Measurements from ENCODE around the gene CGA.
"Not testable (repeated sequence)": the region's sequence is repeated elsewhere in the genome, so short reads cannot be mapped to it uniquely, and the experiment has no call there.

The CGA gene

DNA sequence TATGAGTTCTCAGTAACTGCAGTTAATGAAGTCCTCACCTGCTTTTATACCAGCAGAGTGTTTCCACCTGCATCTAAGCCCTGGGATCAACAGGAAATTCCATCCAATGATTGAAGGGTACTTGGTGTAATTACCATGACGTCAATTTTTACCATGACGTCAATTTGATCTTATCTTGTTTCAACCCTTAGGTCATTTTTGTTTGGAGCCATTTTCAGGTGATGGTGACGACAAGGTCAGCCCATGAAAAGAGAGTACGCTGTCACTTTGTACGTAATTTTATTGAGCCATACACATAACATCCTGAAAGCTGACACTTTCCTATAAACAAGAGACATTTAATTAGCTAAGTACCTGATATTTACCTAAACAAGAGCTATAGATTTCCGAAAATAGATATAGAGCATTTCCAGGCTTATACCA is at the start of gene CGA:
CGA (minus strand) TSS at position 20 of the 423 bp plus-strand sequence. CDS start 6,906 bp downstream, outside the sequence.
- Mint-ChIP-seq H3K4me3 (no peak within 1 kb of the TSS), H3K27ac (no peak within 1 kb of the TSS), H3K27me3 (peaks cover 7% of the 10 kb centered on the region), H3K36me3 (no peaks in the 10 kb centered on the region), H3K9me3 (ENCODE audit: low read depth) (no peaks in the 10 kb centered on the region), H3K4me1 (ENCODE audit: low read depth) (no peaks in the 10 kb centered on the region)

DNA sequence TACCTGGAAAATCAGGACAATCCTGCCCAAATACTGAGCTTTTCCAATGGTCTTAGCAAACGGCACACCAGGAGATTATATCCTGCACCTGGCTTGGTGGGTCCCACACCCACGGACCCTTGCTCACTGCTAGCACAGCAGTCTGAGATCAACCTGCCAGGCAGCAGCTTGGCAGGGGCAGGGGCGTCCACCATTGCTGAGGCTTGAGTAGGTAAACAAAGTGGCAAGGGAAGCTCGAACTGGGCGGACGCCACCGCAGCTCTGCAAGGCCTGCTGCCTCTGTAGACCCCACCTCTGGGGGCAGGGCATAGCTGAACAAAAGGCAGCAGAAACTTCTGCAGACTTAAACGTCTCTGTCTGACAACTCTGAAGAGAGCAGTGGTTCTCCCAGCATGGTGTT is 45.0 kb upstream of the CGA start:
- H3K27ac Mint-ChIP-seq; H3K4me1 Mint-ChIP-seq (ENCODE audit: low read depth); H3K36me3 Mint-ChIP-seq; H3K9me3 Mint-ChIP-seq (ENCODE audit: low read depth); H3K4me3 Mint-ChIP-seq; H3K27me3 Mint-ChIP-seq: not testable (repeated sequence)

DNA sequence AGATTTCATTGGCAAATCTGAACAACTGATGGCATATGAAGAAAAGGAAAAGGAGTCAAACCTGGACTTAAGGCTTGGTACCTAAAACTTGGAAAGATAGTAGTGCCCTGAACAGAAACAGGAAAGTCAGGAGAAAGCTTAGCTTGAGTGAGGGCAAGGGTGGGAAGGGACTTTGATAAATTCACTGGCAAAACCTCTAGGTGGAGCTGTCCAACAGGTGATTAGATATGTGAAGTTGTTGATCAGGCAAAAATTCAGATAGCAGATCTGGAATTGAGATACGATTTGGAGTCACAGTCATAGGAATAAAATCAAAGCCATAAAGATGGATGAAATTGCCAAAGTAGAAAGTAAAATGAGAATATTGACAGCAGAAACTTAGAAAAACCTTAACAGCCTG is 44.3 kb upstream of the CGA start:
- peaks cover 7% of the 10 kb centered on the region for H3K27me3 Mint-ChIP-seq
- H3K36me3 Mint-ChIP-seq = no peaks in the 10 kb centered on the region

DNA sequence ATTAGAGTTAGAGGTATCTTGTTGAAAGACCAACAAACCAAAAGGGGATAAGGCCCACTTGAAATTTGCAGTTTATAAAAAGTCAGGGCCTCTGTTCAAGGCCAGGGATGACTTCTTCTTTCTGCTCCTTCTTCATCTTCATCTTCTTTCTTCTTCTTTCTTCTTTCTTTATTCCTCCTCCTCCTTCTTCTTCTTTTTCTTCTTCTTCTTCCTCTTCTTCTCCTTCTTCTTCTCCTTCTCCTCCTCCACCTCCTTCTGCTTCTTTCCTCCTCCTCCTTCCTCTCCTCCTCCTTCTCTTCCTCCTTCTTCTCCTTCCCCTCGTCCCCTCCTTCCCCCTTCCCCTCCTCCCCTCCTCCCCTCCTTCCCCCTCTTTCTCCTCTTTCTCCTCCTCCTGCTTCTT is 42.1 kb upstream of the CGA start:
- Mint-ChIP-seq H3K4me3 (no peak overlapping the region), H3K36me3 (no peaks in the 10 kb centered on the region), H3K27ac (no peak overlapping the region), H3K4me1 (ENCODE audit: low read depth) (peaks cover 1% of the 10 kb centered on the region), H3K27me3 (peaks cover 3% of the 10 kb centered on the region), H3K9me3 (ENCODE audit: low read depth) (no peaks in the 10 kb centered on the region)

More for the DNA sequence above, 44.3 kb upstream of the CGA start:
- no peak overlapping the region for H3K4me3 Mint-ChIP-seq
- H3K4me1 Mint-ChIP-seq (ENCODE audit: low read depth) = peaks cover 1% of the 10 kb centered on the region
- no peak overlapping the region for H3K27ac Mint-ChIP-seq
- no peaks in the 10 kb centered on the region for H3K9me3 Mint-ChIP-seq (ENCODE audit: low read depth)

DNA sequence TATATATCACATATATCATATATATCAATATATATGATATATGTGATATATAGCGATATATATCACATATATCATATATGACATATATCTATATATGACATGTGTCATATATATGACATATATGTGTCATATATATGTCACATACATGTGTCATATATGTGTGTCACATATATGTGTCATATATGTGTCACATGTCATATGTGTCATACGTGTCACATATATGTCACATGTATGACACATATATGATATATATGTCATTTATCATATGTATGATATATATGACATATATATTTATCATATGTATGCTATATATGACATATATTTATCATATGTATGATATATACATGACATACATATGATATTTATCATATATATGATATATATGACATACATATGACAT is 32.8 kb upstream of the CGA start:
- H3K4me3 Mint-ChIP-seq = no peak overlapping the region
- H3K27me3 Mint-ChIP-seq = peaks cover 12% of the 10 kb centered on the region
- H3K36me3 Mint-ChIP-seq = no peaks in the 10 kb centered on the region
- no peaks in the 10 kb centered on the region for H3K9me3 Mint-ChIP-seq (ENCODE audit: low read depth)
- H3K4me1 Mint-ChIP-seq (ENCODE audit: low read depth) = no peaks in the 10 kb centered on the region
- no peak overlapping the region for H3K27ac Mint-ChIP-seq

DNA sequence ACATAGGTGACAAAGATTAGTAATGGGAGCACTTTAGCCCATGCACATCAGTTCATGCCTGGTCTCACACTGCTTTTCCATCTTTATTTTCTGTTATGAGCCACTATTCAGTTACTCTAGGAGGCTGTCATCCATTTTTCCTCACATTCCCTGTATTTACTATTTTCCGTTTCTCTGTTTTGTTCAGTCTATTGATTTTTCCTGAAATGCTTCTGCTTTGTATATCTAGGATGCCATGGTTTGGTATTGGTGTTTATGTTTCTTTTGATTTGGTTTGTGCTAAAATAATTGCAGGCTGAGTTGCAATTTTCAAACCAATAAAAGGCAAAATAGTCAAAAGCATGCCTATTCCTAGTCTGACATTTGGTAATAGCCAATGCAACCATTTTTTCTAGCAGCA is 31.6 kb upstream of the CGA start:
- Mint-ChIP-seq H3K36me3 (no peaks in the 10 kb centered on the region), H3K27me3 (peaks cover 20% of the 10 kb centered on the region), H3K9me3 (ENCODE audit: low read depth) (no peaks in the 10 kb centered on the region), H3K4me1 (ENCODE audit: low read depth) (no peaks in the 10 kb centered on the region), H3K27ac (no peak overlapping the region), H3K4me3 (no peak overlapping the region)

DNA sequence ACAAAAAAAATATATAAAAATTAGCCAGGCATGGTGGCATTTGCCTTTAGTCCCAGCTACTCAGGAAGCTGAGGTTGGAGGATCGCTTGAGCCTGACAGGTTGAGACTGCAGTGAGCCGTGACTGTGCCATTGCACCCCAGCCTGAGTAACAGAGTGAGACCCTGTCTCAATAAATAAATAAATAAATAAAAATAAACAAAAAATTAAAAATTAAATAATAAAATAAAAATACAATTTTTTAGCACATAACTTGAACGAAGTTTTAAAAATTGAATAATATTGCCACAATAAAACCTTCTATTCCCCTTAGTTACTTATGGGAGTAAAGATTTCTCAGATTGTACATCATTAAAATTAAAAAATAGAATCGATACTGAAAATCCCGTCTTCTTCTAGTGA is 29.2 kb upstream of the CGA start:
- peaks cover 23% of the 10 kb centered on the region for H3K27me3 Mint-ChIP-seq
- H3K36me3 Mint-ChIP-seq = no peaks in the 10 kb centered on the region

DNA sequence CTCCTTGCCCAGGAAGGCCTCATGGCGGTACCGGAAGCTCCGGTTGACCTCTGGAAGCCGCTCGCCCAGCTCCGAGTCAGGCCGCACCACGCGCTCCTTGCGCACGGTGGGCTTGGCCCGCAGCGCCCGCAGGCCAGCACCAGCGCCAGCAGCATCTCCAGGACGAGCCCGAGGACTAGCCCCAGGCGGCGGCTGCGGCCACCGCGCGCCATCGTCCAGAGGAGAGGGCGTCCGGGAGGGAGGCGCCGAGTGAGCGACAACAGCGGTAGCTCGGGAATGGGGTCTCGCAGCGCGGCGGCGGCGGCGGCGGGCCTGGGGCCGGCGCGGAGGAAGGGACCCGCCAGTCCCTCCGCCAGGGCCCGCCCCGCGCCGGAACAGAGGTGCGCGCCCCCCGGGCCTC is 27.6 kb upstream of the CGA start:
- no peak overlapping the region for H3K27ac Mint-ChIP-seq
- H3K9me3 Mint-ChIP-seq (ENCODE audit: low read depth) = no peaks in the 10 kb centered on the region
- no peak overlapping the region for H3K4me3 Mint-ChIP-seq
- H3K4me1 Mint-ChIP-seq (ENCODE audit: low read depth) = no peaks in the 10 kb centered on the region
- H3K36me3 Mint-ChIP-seq = no peaks in the 10 kb centered on the region
- peaks cover 23% of the 10 kb centered on the region for H3K27me3 Mint-ChIP-seq

More for the DNA sequence above, 29.2 kb upstream of the CGA start:
- H3K27ac Mint-ChIP-seq = no peak overlapping the region
- H3K9me3 Mint-ChIP-seq (ENCODE audit: low read depth) = no peaks in the 10 kb centered on the region
- no peaks in the 10 kb centered on the region for H3K4me1 Mint-ChIP-seq (ENCODE audit: low read depth)
- H3K4me3 Mint-ChIP-seq = no peak overlapping the region

DNA sequence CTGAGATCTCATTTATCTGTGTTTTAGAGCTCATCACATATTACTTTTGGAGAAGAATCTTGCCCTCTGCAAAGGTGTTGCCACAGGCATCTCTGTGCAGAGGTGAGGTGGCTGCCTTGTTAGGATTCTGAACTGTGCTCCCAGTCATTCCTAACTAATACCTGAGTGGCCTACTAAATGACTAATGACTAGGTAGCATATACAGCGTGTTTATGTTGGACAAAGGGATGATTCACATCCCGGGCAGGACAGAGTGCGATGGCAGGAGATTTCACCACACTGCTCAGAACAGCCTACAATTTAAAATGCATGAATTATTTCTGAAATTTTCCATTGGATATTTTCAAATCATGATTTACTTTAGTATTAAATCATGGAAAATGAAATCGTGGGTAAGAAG is 23.1 kb upstream of the CGA start:
- Mint-ChIP-seq H3K36me3 (no peaks in the 10 kb centered on the region), H3K4me1 (ENCODE audit: low read depth) (no peaks in the 10 kb centered on the region), H3K4me3 (no peak overlapping the region), H3K27ac (no peak overlapping the region), H3K27me3 (peaks cover 15% of the 10 kb centered on the region), H3K9me3 (ENCODE audit: low read depth) (no peaks in the 10 kb centered on the region)

DNA sequence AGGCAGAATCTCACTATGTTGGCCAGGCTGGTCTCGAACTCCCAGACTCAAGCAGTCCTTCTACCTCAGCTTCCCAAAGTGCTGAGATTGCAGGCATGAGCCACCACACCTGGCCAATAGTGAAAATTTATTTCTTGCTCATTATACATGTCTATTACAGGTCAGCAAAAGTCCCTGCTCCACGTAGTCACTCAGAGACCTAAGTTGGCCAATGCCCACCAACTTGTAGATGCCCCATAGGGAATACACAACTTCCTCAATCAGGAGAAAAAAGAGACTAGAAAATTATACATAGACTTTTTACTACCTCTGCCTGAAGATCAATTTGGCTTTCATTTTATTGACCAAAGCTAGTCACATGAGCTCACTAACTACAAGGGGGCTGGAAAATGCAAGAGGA is 22.0 kb upstream of the CGA start:
- Mint-ChIP-seq H3K9me3 (ENCODE audit: low read depth) (no peaks in the 10 kb centered on the region), H3K36me3 (no peaks in the 10 kb centered on the region), H3K27me3 (peaks cover 9% of the 10 kb centered on the region), H3K4me3 (no peak overlapping the region), H3K4me1 (ENCODE audit: low read depth) (no peaks in the 10 kb centered on the region), H3K27ac (no peak overlapping the region)

DNA sequence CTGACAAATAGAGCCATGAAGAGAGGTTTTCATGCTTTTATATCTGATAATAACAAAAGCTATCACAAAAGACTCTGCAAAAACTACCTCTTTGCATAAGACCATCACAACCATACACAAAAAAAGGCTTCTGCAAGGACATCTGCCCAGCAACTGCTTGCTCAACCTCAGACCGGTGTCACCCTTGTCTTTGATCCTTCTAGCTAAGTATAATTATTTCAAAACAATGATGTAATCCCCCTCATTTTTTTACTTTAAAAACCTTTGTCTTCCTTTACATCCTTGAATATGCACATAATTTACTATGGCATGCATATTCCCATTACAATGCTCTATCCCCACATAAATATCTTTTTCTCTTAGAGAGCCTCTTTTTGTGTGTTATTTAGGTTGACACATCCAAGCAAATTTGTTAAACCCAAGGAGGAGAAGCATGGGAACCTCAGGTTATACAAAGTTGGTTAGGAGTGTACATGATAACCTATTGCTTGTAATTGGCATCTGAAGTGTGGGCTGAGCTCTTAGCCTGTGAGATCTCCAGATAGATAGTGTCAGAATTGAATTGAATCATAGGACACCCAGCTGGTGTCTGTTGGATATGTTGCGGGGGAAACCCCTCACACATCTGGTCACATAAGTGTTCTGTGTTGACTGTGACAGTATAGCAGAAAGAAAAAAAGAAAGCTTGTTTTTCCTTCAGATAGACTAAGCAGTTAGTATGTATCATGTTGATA is 20.7 kb upstream of the CGA start:
- Mint-ChIP-seq H3K27ac (no peak overlapping the region), H3K9me3 (ENCODE audit: low read depth) (no peaks in the 10 kb centered on the region), H3K4me3 (no peak overlapping the region), H3K27me3 (peaks cover 7% of the 10 kb centered on the region), H3K36me3 (no peaks in the 10 kb centered on the region), H3K4me1 (ENCODE audit: low read depth) (no peaks in the 10 kb centered on the region)

DNA sequence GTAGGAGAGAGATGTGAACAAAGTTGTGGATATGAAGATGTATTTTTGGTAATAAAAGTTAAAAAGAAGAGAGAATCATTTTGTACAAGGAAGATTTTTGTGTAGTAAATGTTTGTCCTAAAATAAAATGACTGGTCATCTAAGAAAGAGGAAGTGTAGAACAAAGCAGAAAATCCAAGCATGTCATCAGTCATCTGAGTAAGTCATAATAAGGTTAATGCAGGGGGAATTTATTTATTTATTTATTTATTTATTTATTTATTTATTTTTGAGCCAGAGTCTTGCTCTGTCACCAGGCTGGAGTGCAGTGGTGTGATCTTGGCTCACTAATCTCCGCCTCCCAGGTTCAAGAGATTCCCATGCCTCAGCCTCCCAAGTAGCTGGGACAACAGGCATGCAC is 15.7 kb upstream of the CGA start:
- no peak overlapping the region for H3K27ac Mint-ChIP-seq
- H3K36me3 Mint-ChIP-seq = no peaks in the 10 kb centered on the region
- H3K9me3 Mint-ChIP-seq (ENCODE audit: low read depth) = no peaks in the 10 kb centered on the region
- H3K27me3 Mint-ChIP-seq = peaks cover 9% of the 10 kb centered on the region
- no peak overlapping the region for H3K4me3 Mint-ChIP-seq
- no peaks in the 10 kb centered on the region for H3K4me1 Mint-ChIP-seq (ENCODE audit: low read depth)

DNA sequence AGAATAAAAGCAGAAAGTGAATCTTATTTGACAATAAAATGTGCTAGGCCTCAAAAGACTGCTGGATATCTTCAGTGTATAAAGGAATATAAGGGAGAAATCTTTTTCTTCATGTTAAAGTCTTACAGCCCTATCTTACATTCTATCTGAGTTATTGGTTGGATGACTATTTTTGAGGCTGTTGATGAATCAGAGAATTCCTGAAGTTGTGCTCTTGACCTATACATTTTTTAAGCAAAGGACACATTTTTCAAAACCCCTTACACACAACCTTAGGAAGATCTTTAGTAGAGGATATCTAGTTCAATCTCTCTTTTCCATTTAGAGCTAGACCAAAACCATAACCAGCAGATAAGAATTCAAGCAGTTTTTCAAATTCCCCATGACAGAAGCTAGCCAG is 10.9 kb upstream of the CGA start:
- H3K36me3 Mint-ChIP-seq = no peaks in the 10 kb centered on the region
- peaks cover 7% of the 10 kb centered on the region for H3K27me3 Mint-ChIP-seq
- no peaks in the 10 kb centered on the region for H3K4me1 Mint-ChIP-seq (ENCODE audit: low read depth)
- no peaks in the 10 kb centered on the region for H3K9me3 Mint-ChIP-seq (ENCODE audit: low read depth)
- H3K4me3 Mint-ChIP-seq = no peak overlapping the region
- H3K27ac Mint-ChIP-seq = no peak overlapping the region

DNA sequence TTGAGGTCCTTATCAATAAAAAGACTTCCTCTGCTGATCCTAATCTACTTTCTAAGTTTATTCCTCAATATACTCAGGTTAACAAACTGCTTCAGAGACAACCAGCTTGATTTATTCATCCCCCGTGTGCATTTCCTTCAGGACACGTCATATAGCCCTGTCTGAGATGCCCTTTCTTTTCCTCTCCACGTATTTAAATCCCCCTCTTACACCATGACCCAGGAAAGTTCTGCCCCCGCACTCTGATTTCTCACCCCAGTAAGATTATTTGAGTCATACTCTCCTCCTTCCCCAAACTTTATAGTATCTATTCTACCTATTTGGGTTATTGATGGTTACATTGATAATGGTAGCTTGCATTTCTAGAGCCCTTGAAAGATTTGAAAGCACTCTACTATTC is 9.8 kb upstream of the CGA start:
- H3K27ac Mint-ChIP-seq = no peak overlapping the region
- no peak overlapping the region for H3K4me3 Mint-ChIP-seq
- H3K36me3 Mint-ChIP-seq = no peaks in the 10 kb centered on the region
- H3K9me3 Mint-ChIP-seq (ENCODE audit: low read depth) = no peaks in the 10 kb centered on the region
- H3K27me3 Mint-ChIP-seq = peaks cover 6% of the 10 kb centered on the region
- no peaks in the 10 kb centered on the region for H3K4me1 Mint-ChIP-seq (ENCODE audit: low read depth)

DNA sequence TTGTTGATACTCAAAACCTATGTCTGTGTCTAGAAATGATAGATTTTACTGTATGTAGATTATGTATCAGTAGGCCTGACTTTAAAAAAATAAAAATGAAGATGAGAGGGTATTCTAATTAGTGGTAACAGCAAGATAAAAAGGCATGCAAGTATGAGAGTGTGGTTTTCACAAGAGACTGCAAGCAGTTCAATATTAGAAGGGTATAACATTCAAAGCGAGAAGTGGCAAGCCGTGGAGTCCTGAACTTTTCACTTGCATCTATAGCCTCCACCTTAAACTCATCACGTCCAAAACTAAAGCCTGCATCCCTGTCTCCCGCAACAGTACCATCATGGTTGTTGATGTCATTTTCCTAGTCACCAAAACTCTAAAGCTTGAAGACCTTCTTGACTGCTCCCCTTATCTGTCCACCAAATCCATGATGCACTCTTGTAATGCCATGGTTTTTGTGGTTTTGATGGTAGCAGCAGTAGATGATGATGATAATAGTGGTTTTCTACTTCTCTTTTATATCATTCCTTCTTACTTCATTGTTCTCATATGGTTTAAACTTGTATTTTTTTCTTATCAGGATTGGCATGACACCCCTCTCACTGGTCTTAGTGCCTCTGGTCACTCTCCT is 9.2 kb upstream of the CGA start:
- Mint-ChIP-seq H3K4me1 (ENCODE audit: low read depth) (no peaks in the 10 kb centered on the region), H3K27ac (no peak overlapping the region), H3K9me3 (ENCODE audit: low read depth) (no peaks in the 10 kb centered on the region), H3K27me3 (peaks cover 6% of the 10 kb centered on the region), H3K36me3 (no peaks in the 10 kb centered on the region), H3K4me3 (no peak overlapping the region)

DNA sequence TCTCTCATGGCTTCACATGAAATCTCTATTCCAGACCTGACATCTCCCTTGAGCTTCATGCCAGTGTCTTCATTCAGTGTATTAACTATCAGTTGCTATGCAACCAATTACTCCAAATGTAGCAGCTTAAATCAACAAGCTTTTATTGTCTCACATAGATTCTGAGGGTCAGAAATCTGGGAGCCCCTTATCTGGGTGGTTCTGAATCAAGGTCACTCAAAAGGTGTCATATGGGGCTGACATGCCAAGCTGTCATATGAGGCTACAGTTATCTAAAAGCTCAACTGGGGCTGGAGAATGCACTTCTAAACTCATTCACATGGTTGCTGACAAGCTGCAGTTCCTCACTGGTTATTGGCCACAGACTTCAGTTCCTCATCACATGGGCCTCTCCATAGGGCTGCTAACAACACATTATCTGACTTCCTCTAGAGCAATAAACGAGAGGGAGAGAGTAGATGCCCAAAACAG is 7.3 kb upstream of the CGA start:
- H3K4me1 Mint-ChIP-seq (ENCODE audit: low read depth) = no peaks in the 10 kb centered on the region
- H3K27ac Mint-ChIP-seq = no peak overlapping the region
- H3K36me3 Mint-ChIP-seq = no peaks in the 10 kb centered on the region
- H3K27me3 Mint-ChIP-seq = peaks cover 4% of the 10 kb centered on the region
- no peak overlapping the region for H3K4me3 Mint-ChIP-seq
- H3K9me3 Mint-ChIP-seq (ENCODE audit: low read depth) = no peaks in the 10 kb centered on the region
